ENCODE measurements around the gene GNG5.
A peak's percentile ranks its signal among the peaks of the same experiment; 100 is the strongest.
"Not testable (repeated sequence)": the region's sequence is repeated elsewhere in the genome, so short reads cannot be mapped to it uniquely, and the experiment has no call there.

Gene GNG5

GRCh38 chr1:84488107-84488506 lies 18.3 kb downstream of the GNG5 start:
- no peak for DNase-seq (ENCODE audit: low spot score)

- DNase-seq (ENCODE audit: low spot score), result no peak
Observed at GRCh38 chr1:84481317-84481716, 25.1 kb downstream of the GNG5 start.

- DNase-seq (ENCODE audit: low spot score), result no peak
Observed at GRCh38 chr1:84480650-84481049, 25.7 kb downstream of the GNG5 start.

- peak; percentile 2 for DNase-seq (ENCODE audit: low spot score)
Observed at GRCh38 chr1:84479998-84480397, 26.4 kb downstream of the GNG5 start.

GRCh38 chr1:84478876-84479868 lies 27.2 kb downstream of the GNG5 start, which contains the start of gene RPF1:
TSS of gene RPF1 (plus strand) at chr1:84479266. CDS start at chr1:84479282, 16 bp downstream.
- DNase-seq (ENCODE audit: low spot score), result peak; percentile 72

GRCh38 chr1:84476225-84476624 lies 30.2 kb downstream of the GNG5 start:
- no peak for DNase-seq (ENCODE audit: low spot score)

- no peak for DNase-seq (ENCODE audit: low spot score)
Observed at GRCh38 chr1:84467298-84467697, 39.1 kb downstream of the GNG5 start.

GRCh38 chr1:84462118-84462517 lies 44.3 kb downstream of the GNG5 start:
- DNase-seq (ENCODE audit: low spot score), result no peak

GRCh38 chr1:84452436-84452835 lies 53.9 kb downstream of the GNG5 start:
- DNase-seq (ENCODE audit: low spot score), result no peak

- DNase-seq (ENCODE audit: low spot score), result no peak
Observed at GRCh38 chr1:84450910-84451309, 55.5 kb downstream of the GNG5 start.

GRCh38 chr1:84448704-84449103 lies 57.7 kb downstream of the GNG5 start:
- not testable (repeated sequence) for DNase-seq (ENCODE audit: low spot score)

Measured in globus pallidus (tissue), 1 donor.